HFFc6 (cell line): ENCODE results near the gene POLD2. TPM values are rescaled to one million over a fixed set of nuclear protein-coding genes. Genes with fewer than 3 reads are reported as not detected.

Experiments
- DNase-seq: peaks from one replicate; pipeline ENCODE4 v3.0.0-alpha.2; 2018
- H3K27ac Mint-ChIP-seq: 2 replicates; pipeline ENCODE4 v1.8.0; 2020; ENCODE audit warnings: mild to moderate bottlenecking, mixed read lengths
- H3K27me3 Mint-ChIP-seq: 2 replicates; pipeline ENCODE4 v1.8.0; 2021; ENCODE audit warnings: mild to moderate bottlenecking, moderate library complexity, mixed read lengths; ENCODE audit not compliant: insufficient read depth
- H3K36me3 Mint-ChIP-seq: 2 replicates; pipeline ENCODE4 v1.8.0; 2021; ENCODE audit warnings: low read depth, mixed read lengths
- H3K4me1 Mint-ChIP-seq: 2 replicates; pipeline ENCODE4 v1.8.0; 2020; ENCODE audit warnings: low read depth, mixed read lengths
- H3K4me3 Mint-ChIP-seq: 2 replicates; pipeline ENCODE4 v1.8.0; 2020; ENCODE audit warnings: mild to moderate bottlenecking, moderate library complexity, mixed read lengths
- H3K9me3 Mint-ChIP-seq: 2 replicates; pipeline ENCODE4 v1.8.0; 2020; ENCODE audit warnings: mild to moderate bottlenecking, mixed read lengths
- total RNA-seq, 6 experiments: library from RNA; stranded (reverse); fragmentation: NEBNext Ultra II Directional; extraction: Animal tissue kit (Norgen Biotek cat#: 25700); gene quantifications; 2 replicates in 1 of 6; 3 replicates in 5 of 6; pipeline ENCODE4 v1.2.3, GENCODE V29; 2021
- TF ChIP-seq, protein P1 (sequence below): fragments of 200-600 bp; sonication (generic); IDR thresholded peaks from 2 replicates; pipeline ENCODE4 v1.5.0; 2021; ENCODE audit warnings: antibody characterized with exemption, mild to moderate bottlenecking

The POLD2 gene
- total RNA-seq, 6 experiments from 2014 or later = 154 to 210 (median 183) TPM

DNA sequence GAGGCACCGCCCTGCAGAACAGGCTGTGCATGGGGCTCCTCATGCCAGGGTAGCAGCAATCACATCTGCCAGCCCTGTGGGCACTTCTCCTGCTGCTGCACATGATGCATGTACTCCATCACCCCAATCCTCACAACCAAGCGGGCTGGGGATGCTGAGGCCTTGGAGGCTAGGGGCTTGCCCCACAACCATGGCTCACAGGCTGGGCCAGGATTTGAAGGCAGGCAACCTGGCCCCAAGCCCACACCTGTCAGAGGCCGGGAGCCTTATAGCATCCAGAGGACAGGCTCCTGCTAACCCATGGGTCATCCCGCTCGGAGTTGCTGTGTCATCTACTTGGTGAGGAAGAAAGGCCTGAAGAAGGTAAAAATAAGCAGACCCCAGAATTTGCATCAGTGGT lies 43.2 kb downstream of the POLD2 start:
- H3K36me3 Mint-ChIP-seq = peaks cover 26% of the 10 kb centered on the region
- no peak for DNase-seq
- 0 out of 2 replicates have a peak, but pooled peaks cover under 1% of the 10 kb centered on the region for H3K27me3 Mint-ChIP-seq
- TF ChIP-seq, protein P1, sequence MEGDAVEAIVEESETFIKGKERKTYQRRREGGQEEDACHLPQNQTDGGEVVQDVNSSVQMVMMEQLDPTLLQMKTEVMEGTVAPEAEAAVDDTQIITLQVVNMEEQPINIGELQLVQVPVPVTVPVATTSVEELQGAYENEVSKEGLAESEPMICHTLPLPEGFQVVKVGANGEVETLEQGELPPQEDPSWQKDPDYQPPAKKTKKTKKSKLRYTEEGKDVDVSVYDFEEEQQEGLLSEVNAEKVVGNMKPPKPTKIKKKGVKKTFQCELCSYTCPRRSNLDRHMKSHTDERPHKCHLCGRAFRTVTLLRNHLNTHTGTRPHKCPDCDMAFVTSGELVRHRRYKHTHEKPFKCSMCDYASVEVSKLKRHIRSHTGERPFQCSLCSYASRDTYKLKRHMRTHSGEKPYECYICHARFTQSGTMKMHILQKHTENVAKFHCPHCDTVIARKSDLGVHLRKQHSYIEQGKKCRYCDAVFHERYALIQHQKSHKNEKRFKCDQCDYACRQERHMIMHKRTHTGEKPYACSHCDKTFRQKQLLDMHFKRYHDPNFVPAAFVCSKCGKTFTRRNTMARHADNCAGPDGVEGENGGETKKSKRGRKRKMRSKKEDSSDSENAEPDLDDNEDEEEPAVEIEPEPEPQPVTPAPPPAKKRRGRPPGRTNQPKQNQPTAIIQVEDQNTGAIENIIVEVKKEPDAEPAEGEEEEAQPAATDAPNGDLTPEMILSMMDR = no peak
- no peak overlapping the region for H3K4me3 Mint-ChIP-seq
- no peak overlapping the region for H3K27ac Mint-ChIP-seq
- H3K4me1 Mint-ChIP-seq = peaks cover 38% of the 10 kb centered on the region
- H3K9me3 Mint-ChIP-seq = no peaks in the 10 kb centered on the region

- H3K4me3 Mint-ChIP-seq = no peak overlapping the region
- TF ChIP-seq, protein P1 = no peak
- H3K36me3 Mint-ChIP-seq = peaks cover 26% of the 10 kb centered on the region
- peaks cover 36% of the 10 kb centered on the region for H3K4me1 Mint-ChIP-seq
- no peaks in the 10 kb centered on the region for H3K9me3 Mint-ChIP-seq
- H3K27me3 Mint-ChIP-seq = 0 out of 2 replicates have a peak, but pooled peaks cover 1% of the 10 kb centered on the region
- no peak for DNase-seq
- H3K27ac Mint-ChIP-seq = no peak overlapping the region
Measured at GRCh38 chr7:44079331-44080021, 43.9 kb downstream of the POLD2 start.

DNA sequence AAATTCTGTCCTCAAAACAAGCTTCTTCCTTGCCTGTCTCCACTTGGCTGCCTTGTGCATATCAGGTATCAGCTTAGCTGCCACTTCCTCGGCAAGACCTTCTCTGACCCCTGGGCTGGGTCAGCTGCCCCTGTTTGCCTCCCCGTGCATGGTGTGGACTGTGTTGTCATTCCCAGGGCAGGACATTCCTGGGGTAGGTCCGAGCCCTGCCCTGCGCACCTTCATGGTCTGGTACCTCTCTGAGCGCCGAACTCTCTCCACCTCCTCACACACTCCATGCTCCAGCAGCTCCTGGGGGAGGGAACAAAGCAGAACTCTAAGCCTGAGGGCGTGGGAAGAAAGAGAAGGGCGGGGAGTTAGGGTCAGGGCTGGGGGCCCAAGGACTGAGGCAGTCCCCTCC lies 44.8 kb downstream of the POLD2 start:
- peaks cover 30% of the 10 kb centered on the region for H3K36me3 Mint-ChIP-seq
- H3K27me3 Mint-ChIP-seq = 0 out of 2 replicates have a peak, but pooled peaks cover 1% of the 10 kb centered on the region
- TF ChIP-seq, protein P1 = no peak
- H3K9me3 Mint-ChIP-seq = no peaks in the 10 kb centered on the region
- peaks cover 36% of the 10 kb centered on the region for H3K4me1 Mint-ChIP-seq
- 0 out of 2 replicates have a peak overlapping the region, but pooled peaks have one; percentile 5 for H3K27ac Mint-ChIP-seq
- no peak for DNase-seq
- no peak overlapping the region for H3K4me3 Mint-ChIP-seq

DNA sequence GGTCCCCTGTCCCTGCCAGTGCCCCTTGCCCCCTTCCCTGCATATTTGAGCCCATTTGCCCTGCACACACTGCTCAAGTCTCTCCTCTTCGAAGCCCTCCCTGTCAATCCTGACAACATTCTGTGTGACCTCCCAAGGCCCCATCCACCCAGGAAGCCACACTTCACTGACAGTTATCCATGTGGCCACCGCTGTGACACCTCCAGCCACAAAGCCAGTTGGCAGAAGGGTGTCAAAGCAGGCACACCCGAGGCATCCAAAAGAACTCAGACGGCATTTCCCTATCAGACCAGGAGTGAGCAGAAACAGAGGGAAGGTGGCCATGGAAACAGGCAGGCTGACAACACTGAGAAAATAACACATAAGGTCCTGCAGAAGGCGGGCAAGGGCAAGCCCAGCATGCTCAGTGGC lies 45.7 kb downstream of the POLD2 start:
- Mint-ChIP-seq H3K27ac (peak overlapping the region; percentile 79), H3K27me3 (peaks cover 2% of the 10 kb centered on the region; the same call in 1 of the 2 replicates), H3K36me3 (peaks cover 33% of the 10 kb centered on the region), H3K4me3 (no peak overlapping the region), H3K4me1 (peaks cover 37% of the 10 kb centered on the region), H3K9me3 (no peaks in the 10 kb centered on the region)
- no peak for DNase-seq
- TF ChIP-seq, protein P1 = no peak

DNA sequence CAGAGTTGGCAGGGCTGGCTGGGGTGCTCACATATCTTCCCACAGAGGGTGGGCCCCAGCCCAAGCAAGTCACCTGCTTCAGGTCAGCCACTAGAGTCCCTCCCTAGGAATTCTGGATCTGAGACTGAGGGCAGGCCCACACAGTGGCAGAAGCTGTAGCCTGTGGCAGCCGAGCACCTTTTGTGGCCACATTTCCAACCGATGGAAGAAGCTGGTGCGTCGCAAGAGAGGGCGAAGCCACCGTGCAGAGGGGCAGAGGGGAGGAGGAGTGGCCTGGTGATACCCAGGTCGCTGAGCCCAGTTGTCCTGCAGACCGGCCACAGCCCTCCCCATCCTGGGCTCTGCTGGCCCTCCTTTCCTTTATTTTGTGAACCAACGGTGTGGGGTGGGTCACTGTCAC lies 46.3 kb downstream of the POLD2 start:
- Mint-ChIP-seq H3K9me3 (no peaks in the 10 kb centered on the region), H3K4me3 (no peak overlapping the region), H3K36me3 (peaks cover 35% of the 10 kb centered on the region), H3K4me1 (peaks cover 43% of the 10 kb centered on the region), H3K27ac (no peak overlapping the region), H3K27me3 (peaks cover 8% of the 10 kb centered on the region)
- DNase-seq = no peak
- TF ChIP-seq, protein P1 = no peak
